GM19438 (cell line): ENCODE results near the gene CALR.
"Not testable (repeated sequence)": the region's sequence is repeated elsewhere in the genome, so short reads cannot be mapped to it uniquely, and the experiment has no call there.

ENCODE experiments used
- ATAC-seq: cut with Tn5 transposase; IDR thresholded peaks from one replicate; pipeline ENCODE4 v1.9.1; 2021; ENCODE audit warnings: low read depth; ENCODE audit not compliant: unreplicated experiment

CALR gene

GRCh38 chr19:12952488-12953137 lies 14.2 kb downstream of the CALR start:
- no peak for ATAC-seq

GRCh38 chr19:12953138-12953798 lies 14.9 kb downstream of the CALR start:
- no peak for ATAC-seq

- no peak for ATAC-seq
Observed at GRCh38 chr19:12953799-12954611, 15.6 kb downstream of the CALR start.

GRCh38 chr19:12954612-12954962 lies 16.2 kb downstream of the CALR start:
- ATAC-seq: no peak

- ATAC-seq: not testable (repeated sequence)
Observed at GRCh38 chr19:12955575-12955974, 17.2 kb downstream of the CALR start.

- ATAC-seq: no peak
Observed at GRCh38 chr19:12955996-12956395, 17.6 kb downstream of the CALR start.

GRCh38 chr19:12956446-12957388 lies 18.3 kb downstream of the CALR start, which contains the start of gene GADD45GIP1:
TSS of gene GADD45GIP1 (minus strand) at chr19:12957223. CDS start at chr19:12957212, 11 bp downstream.
- ATAC-seq: no peak

- ATAC-seq: not testable (repeated sequence)
Observed at GRCh38 chr19:12957389-12957952, 19.1 kb downstream of the CALR start.

GRCh38 chr19:12959481-12959880 lies 21.1 kb downstream of the CALR start:
- ATAC-seq: no peak

- ATAC-seq: peak; percentile 62
Observed at GRCh38 chr19:12965017-12965811, 26.8 kb downstream of the CALR start.

GRCh38 chr19:12965812-12966135 lies 27.4 kb downstream of the CALR start:
- no peak for ATAC-seq

GRCh38 chr19:12967907-12968306 lies 29.5 kb downstream of the CALR start:
- no peak for ATAC-seq

- no peak for ATAC-seq
Observed at GRCh38 chr19:12969292-12969988, 31.0 kb downstream of the CALR start, which contains the start of gene DAND5. TSS of gene DAND5 (plus strand) at chr19:12969576. CDS start at chr19:12969661, 85 bp downstream.

- ATAC-seq: no peak
Observed at GRCh38 chr19:12970070-12970820, 31.8 kb downstream of the CALR start.

GRCh38 chr19:12973236-12973635 lies 34.8 kb downstream of the CALR start:
- no peak for ATAC-seq

- no peak for ATAC-seq
Observed at GRCh38 chr19:12974301-12975220, 36.2 kb downstream of the CALR start.

GRCh38 chr19:12975221-12975741 lies 36.9 kb downstream of the CALR start:
- ATAC-seq: no peak
